Measurements from ENCODE around the gene NPAS1.
"Not testable (repeated sequence)": the region's sequence is repeated elsewhere in the genome, so short reads cannot be mapped to it uniquely, and the experiment has no call there.

NPAS1 gene

DNA sequence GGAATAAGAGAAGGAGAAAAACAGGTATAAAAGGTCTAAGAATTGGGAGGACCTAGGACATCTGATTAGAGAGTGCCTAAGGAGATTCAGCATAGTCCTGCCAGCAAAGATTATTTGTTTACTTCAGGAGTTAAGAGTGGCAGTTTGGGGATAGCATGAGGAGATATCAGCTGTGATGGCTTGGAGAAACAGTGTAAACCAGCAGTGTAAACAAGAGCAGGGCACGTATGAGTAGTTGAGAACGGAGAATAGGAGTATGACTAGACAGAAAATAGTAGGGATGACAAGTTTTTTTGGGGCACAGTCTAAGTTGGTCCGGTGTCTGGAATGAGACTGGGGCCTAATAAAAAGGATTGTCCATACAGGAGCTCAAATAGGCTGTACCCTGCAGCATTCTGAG lies 30.9 kb downstream of the NPAS1 start:
- DNase-seq: not testable (repeated sequence)

GRCh38 chr19:47056411-47056810 lies 36.8 kb downstream of the NPAS1 start:
- no peak for DNase-seq

- DNase-seq: no peak
Measured at GRCh38 chr19:47057328-47057727, 37.7 kb downstream of the NPAS1 start.

GRCh38 chr19:47058621-47059022 lies 39.0 kb downstream of the NPAS1 start:
- DNase-seq: no peak

DNA sequence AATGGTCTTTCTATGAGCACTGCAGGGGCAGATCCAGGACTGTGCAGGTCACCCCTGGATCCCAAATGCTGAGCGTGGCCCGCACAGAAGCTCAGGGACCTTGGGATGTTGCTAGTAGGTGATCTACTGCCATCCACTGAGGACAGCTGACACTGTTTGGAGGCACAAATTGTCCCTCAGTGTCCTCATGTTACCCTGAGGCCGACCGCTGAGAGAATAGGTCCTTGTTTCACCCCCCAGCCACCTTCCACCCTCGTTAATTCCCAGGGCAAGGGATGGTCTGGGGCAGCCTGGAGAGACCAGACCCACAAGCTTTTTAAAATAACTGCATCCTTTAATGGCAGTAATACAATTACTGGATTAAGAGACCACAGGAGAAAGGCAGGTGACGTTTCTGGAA lies 44.2 kb downstream of the NPAS1 start:
- DNase-seq: no peak

DNA sequence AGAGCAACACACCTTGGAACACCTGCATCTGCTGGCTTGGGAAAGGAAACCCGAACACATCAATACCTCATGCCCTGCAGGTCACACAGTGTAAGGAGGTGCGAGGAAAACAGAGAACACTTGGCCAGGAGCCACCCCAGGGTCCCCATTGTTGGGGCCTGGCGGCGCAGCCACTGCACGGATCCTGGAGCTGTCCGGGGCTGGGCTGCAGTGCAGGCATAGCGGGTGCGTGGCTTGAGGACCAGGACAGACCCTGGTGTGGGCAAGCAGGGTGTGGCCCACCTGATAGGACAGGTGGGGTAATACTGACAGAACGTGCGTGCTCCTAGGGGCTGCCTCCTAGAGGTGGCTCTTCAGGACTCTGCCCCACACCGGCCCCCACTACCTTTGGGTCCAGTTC lies 45.6 kb downstream of the NPAS1 start:
- DNase-seq: no peak

- no peak for DNase-seq
Measured at GRCh38 chr19:47066376-47067214, 47.0 kb downstream of the NPAS1 start.

- no peak for DNase-seq
Measured at GRCh38 chr19:47067215-47067847, 47.7 kb downstream of the NPAS1 start.

GRCh38 chr19:47068246-47068645 lies 48.6 kb downstream of the NPAS1 start:
- DNase-seq: no peak

- DNase-seq: no peak
Measured at GRCh38 chr19:47068876-47069406, 49.3 kb downstream of the NPAS1 start.

DNA sequence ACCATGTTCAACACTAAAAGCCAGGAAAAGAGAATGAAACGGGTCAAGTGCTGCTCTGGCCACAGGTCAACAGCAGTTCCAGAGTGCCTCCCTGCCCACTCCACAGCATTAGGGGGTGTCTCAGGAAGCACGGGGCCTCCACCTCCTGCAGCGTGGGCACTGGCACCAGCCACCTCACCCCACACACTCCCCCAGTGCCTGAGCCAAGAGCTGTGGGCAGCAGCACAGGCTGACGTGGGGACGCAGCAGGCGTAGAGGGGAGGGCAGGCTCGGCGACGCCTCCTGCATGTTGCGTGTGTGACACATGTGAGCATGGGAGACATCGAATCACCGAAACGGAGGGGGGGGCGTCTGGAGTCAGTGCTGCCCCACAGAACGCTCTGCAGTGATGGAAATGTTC lies 50.2 kb downstream of the NPAS1 start:
- no peak for DNase-seq

- no peak for DNase-seq
Measured at GRCh38 chr19:47070756-47071155, 51.1 kb downstream of the NPAS1 start.

DNA sequence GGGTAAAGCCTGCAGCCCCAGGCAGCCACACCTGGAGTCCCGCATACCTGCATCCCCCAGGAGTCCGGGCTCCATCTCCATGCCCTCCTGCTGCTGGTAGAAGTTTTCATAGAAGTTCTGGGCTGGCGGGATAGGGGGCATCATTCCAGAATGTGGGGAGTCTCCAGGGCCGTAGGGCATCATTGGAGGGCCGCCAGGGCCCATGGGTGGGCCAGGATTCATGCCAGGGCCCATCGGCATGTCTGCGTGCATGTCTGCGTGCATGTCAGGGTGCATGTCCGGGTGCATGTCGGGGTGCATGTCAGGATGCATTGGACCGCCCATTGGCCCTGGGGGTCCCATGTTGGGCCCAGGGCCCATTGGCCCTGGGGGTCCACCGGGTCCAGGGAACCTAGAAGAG lies 52.1 kb downstream of the NPAS1 start:
- no peak for DNase-seq

DNA sequence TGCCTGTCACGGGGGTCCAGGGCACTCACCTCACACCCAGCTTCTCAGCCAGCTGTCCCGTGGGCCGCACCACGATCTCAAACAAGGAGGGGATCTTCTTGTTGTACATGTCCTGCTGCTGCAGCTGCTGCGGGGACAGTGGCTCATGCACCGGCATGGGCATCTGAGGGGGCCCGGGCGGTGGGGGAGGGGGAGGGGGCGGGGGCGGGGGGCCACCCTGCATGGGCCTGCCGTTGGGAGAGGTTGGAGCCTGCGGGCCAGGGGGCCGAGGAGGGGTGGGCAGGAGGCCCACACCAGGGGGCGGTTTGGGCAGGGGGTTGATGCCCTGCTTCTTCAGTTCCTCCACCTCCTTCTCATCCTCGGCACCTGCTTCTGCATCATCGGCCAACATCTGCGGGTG lies 52.7 kb downstream of the NPAS1 start:
- DNase-seq: no peak

- DNase-seq: no peak
Measured at GRCh38 chr19:47073574-47073973, 53.9 kb downstream of the NPAS1 start.

DNA sequence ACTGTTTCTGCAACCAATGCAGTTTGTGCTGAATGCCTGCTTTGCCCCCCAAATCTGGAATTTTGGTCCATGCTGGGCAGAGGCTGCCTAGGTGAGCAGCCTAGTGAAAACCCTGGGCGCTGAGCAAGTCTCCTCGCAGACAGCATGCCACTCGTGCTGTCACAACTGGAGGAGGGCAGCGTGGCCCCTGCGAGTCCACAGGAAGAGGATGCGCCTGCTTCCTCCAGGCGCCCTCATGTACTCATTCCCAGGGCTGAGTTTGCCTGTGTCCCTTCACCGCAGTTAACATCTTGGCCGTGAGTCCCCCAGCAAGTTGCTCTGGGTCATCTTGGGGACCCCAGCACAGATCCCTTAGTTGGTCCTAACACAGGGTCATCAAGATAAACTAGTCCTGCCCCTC lies 55.0 kb downstream of the NPAS1 start:
- no peak for DNase-seq

DNA sequence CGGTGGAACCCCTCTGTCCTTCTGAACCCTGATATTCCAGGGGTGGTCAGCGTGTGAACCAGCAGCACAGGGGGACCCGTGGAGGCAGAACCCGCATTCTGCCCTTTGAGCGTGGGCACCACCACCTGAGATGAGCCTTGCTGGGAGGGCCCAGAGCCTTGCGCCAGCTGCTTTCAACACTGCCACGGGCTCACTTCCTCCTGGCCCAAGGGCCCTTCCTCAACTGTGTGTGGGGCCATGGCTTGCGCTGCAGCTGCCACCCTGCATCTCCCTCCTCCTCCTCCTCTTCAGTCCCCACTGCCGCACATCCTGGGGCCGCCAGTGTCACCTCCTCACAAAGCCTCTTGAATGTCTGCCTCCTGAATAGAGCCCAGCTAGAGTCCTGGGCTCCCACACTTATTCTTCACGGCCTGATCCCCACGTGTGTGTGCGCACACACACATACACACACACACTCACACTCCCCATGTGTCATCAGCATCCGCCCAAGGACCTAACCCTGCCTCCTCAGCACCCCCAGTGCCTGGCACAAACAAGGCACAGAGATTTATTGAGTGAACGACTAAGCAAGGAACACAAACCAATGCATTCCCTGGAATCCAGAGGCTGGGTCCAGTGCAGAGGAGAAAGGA lies 55.7 kb downstream of the NPAS1 start:
- DNase-seq: no peak

- no peak for DNase-seq
Measured at GRCh38 chr19:47075941-47076340, 56.3 kb downstream of the NPAS1 start.

GRCh38 chr19:47078351-47078750 lies 58.7 kb downstream of the NPAS1 start:
- not testable (repeated sequence) for DNase-seq

DNA sequence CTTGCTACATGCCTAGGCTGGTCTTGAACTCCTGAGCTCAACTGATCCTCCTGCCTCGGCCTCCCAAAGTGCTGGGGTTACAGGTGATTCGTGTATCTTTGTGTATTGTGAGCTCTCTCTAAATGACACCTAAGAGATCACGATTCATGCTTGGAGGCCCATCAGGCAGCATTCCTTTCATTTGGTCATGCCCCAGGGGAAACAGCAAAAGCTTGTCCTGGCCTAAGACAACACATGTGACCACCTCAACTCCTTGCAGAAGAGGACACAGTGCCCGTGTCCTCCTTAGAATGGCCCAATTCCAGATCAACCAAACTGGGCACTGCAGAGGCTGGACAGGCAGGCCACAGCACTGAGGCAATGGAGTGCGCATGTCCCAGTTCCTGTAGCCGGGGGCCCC lies 61.5 kb downstream of the NPAS1 start:
- DNase-seq: no peak

GRCh38 chr19:47082493-47082892 lies 62.9 kb downstream of the NPAS1 start:
- no peak for DNase-seq

- no peak for DNase-seq
Measured at GRCh38 chr19:47084879-47085439, 65.3 kb downstream of the NPAS1 start.

GRCh38 chr19:47086280-47086679 lies 66.6 kb downstream of the NPAS1 start:
- no peak for DNase-seq

All from activated gamma-delta T cell treated with Interleukin-2 at 50 U/mL for 16 hours (primary cell).